ENCODE results near the gene SLC2A3.
"Not testable (repeated sequence)": the region's sequence is repeated elsewhere in the genome, so short reads cannot be mapped to it uniquely, and the experiment has no call there.

The SLC2A3 gene

GRCh38 chr12:7915661-7916403 is 20.2 kb downstream of the SLC2A3 start:
- DNase-seq (ENCODE audit: low read depth): no peak

GRCh38 chr12:7910106-7910505 is 25.9 kb downstream of the SLC2A3 start:
- not testable (repeated sequence) for DNase-seq (ENCODE audit: low read depth)

- DNase-seq (ENCODE audit: low read depth): no peak
Observed at GRCh38 chr12:7907009-7907408, 29.0 kb downstream of the SLC2A3 start.

- DNase-seq (ENCODE audit: low read depth): not testable (repeated sequence)
Observed at GRCh38 chr12:7906303-7906702, 29.7 kb downstream of the SLC2A3 start.

GRCh38 chr12:7905600-7906125 is 30.3 kb downstream of the SLC2A3 start:
- not testable (repeated sequence) for DNase-seq (ENCODE audit: low read depth)

GRCh38 chr12:7905071-7905470 is 30.9 kb downstream of the SLC2A3 start:
- DNase-seq (ENCODE audit: low read depth): no peak

- DNase-seq (ENCODE audit: low read depth): not testable (repeated sequence)
Observed at GRCh38 chr12:7902416-7902815, 33.6 kb downstream of the SLC2A3 start.

- DNase-seq (ENCODE audit: low read depth): no peak
Observed at GRCh38 chr12:7899755-7900154, 36.2 kb downstream of the SLC2A3 start.

GRCh38 chr12:7896726-7897125 is 39.3 kb downstream of the SLC2A3 start:
- DNase-seq (ENCODE audit: low read depth): not testable (repeated sequence)

- DNase-seq (ENCODE audit: low read depth): no peak
Observed at GRCh38 chr12:7892186-7892980, 43.6 kb downstream of the SLC2A3 start.

GRCh38 chr12:7884689-7885088 is 51.3 kb downstream of the SLC2A3 start:
- no peak for DNase-seq (ENCODE audit: low read depth)

- DNase-seq (ENCODE audit: low read depth): not testable (repeated sequence)
Observed at GRCh38 chr12:7881736-7882120, 54.3 kb downstream of the SLC2A3 start.

- DNase-seq (ENCODE audit: low read depth): not testable (repeated sequence)
Observed at GRCh38 chr12:7880952-7881735, 54.8 kb downstream of the SLC2A3 start.

- no peak for DNase-seq (ENCODE audit: low read depth)
Observed at GRCh38 chr12:7879246-7879645, 56.7 kb downstream of the SLC2A3 start.

GRCh38 chr12:7877420-7877819 is 58.6 kb downstream of the SLC2A3 start:
- DNase-seq (ENCODE audit: low read depth): no peak

GRCh38 chr12:7872566-7873319 is 63.2 kb downstream of the SLC2A3 start, which contains the start of gene SLC2A14:
TSS of gene SLC2A14 (minus strand) at chr12:7872915. CDS start at chr12:7869880, 3,035 bp downstream.
- no peak for DNase-seq (ENCODE audit: low read depth)

GRCh38 chr12:7870335-7870734 is 65.7 kb downstream of the SLC2A3 start:
- DNase-seq (ENCODE audit: low read depth): no peak
